ENCODE results near the gene DENND1B.

- TF ChIP-seq, protein P1, sequence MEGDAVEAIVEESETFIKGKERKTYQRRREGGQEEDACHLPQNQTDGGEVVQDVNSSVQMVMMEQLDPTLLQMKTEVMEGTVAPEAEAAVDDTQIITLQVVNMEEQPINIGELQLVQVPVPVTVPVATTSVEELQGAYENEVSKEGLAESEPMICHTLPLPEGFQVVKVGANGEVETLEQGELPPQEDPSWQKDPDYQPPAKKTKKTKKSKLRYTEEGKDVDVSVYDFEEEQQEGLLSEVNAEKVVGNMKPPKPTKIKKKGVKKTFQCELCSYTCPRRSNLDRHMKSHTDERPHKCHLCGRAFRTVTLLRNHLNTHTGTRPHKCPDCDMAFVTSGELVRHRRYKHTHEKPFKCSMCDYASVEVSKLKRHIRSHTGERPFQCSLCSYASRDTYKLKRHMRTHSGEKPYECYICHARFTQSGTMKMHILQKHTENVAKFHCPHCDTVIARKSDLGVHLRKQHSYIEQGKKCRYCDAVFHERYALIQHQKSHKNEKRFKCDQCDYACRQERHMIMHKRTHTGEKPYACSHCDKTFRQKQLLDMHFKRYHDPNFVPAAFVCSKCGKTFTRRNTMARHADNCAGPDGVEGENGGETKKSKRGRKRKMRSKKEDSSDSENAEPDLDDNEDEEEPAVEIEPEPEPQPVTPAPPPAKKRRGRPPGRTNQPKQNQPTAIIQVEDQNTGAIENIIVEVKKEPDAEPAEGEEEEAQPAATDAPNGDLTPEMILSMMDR (conservative IDR thresholded peaks at IDR 0.05; ENCODE audit: low read length): no peak
- no peak for TF ChIP-seq EZH2phosphoT487 (IDR thresholded peaks at IDR 0.05; ENCODE audit: borderline replicate concordance)
These were observed 203.1 kb downstream of the DENND1B start for GRCh38 chr1:197572169-197572568.
